HG03439 (cell line): ENCODE results near the gene MIPEP.

Experiments used
- ATAC-seq: cut with Tn5 transposase; IDR thresholded peaks from one replicate; pipeline ENCODE4 v1.9.1; 2021; ENCODE audit warnings: mild to moderate bottlenecking, moderate library complexity; ENCODE audit not compliant: unreplicated experiment

The MIPEP gene

DNA sequence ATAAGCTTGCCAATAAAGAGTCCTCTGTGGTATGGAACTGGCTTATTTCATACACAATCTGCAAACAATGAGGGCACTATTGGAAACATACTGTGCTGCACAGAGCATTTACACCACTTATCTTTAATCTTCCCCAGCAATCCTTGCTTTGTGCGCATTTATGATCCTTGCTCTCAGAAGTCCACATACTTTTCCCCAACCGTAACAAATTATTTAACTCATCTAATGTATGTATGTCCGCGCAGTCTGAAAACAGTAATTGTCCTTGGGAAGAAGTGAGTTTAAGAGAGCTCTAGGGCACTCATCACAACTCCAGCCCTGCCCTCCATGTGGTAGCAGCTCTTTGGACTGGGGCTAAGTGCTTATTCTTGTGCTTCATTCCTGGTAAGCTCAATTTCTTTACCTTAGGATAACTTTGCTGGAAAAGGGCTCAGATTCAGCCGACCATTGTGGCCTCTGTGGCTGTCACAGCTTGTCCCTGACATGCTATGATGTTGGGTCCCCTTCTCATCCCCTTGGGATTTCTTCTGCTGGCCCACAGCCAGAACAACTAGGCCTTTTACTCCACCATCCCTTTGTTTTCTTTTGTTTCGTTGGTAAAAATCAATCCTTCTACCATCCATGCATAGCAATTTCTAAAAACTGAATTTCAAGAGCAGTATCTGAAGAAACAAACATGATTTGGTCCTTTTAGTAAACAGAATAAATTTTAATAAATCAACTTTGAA lies 166.3 kb downstream of the MIPEP start:
- ATAC-seq = no peak

DNA sequence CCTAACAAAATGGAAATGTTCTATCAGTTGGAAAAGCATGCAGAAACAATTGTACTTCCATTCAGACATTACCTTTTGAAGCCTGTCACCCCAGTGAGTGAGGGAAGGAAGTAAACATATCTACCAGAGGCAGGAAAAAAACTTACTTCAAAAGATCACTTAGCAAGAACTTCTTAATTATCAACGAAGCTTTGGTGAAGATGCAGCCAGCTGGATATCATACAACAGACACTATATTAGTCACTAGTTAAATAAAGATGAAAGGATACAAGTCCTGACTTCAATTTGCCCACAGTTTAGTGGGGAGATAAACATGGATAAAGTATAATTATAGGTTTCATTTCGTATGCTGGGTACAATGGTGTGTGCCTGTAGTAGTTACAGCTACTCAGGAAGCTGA lies 170.2 kb downstream of the MIPEP start:
- ATAC-seq = no peak

GRCh38 chr13:23716401-23716800 lies 172.8 kb downstream of the MIPEP start:
- ATAC-seq = no peak

DNA sequence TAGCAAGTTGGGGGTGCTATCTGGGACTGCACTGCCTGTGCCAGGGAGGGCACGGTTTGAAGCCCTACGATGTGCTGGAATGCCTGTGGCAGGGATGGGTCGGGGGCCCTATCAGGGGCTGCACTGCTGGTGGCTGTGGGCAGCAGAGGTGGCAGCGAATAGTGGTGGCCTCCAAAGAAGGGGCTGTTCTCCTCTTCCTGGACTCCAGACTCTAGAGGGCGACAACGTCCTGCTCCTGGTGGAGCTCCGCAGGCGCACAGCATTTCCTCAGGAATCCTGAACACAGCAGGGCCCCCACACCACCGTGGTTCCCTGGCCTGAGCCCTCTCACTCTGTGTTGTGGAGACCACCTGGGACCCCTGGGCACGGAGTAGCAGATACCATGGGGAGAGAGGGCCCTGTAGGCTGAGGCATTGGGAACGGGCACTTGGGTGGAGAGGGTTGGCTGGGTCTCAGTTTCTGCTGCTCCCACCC lies 173.4 kb downstream of the MIPEP start:
- ATAC-seq = no peak

DNA sequence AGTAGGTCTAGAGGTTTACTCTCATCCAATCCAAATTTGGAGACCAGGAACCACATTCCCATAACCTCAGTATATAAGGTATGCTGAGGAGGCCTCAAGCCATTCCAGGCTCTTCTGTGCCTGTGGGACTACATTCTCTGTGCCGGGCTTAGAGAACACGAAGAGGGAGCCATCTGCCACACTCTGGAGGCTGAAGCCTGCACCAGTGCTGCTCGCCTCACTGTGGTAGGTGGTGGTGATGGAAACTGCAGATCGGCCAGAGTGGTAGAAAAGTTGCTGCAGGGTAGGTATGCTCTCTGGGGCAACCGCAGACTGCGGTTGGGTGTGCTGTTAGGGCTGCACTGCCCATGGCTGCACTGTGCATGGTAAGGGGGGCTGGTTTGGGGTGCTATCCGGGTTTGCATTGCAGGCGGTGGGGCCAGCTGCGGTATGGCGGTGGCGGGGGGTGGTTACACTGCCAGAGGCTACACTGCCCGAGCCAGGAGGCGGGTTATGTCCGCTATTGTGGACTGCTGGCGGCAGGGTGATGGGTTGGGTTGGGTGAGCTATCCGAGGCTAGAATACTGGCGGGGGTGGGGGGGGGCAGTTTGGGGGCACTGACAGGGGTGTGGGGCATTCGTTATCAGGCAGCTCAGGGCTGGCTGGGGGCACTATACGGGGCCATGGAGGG lies 174.0 kb downstream of the MIPEP start:
- ATAC-seq = no peak

- ATAC-seq = no peak
These were observed 174.5 kb downstream of the MIPEP start for GRCh38 chr13:23714672-23715071.

DNA sequence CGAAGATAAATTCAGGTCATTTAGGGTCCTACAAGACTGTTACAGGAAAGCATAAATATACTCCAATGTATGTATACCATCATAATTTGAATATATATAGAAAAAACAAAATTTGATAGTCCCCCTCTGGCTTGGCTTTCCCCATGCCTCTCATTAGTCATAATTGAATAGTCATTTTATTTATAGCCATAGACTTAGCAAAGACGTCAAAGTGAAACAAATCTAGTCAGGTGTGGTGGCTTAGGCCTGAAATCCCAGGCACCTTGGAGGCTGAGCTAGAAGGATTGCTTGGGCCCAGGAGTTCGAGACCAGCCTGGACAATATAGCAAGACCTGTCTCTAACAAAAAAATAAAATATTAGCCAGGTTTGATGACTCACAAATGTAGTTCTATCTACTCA lies 177.8 kb downstream of the MIPEP start:
- no peak for ATAC-seq

DNA sequence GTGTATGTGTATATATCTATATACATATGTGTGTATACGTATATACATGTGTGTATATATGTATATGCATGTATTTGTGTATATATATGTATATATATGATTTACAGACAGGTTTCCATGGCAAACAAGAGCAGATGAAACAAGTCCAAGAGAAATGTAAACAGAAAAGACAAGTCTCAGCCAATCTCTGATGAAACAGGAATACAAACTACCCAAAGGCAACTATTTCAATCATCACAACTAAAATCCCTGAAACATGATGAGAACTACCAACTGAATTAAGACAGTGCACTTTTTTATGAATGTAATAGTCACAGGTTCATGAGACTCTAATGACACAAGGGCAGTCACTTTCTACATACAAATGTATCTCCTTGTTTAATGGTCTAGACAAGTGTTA lies 178.8 kb downstream of the MIPEP start:
- ATAC-seq = no peak

GRCh38 chr13:23709536-23709935 lies 179.7 kb downstream of the MIPEP start:
- no peak for ATAC-seq

GRCh38 chr13:23707674-23708073 lies 181.5 kb downstream of the MIPEP start:
- no peak for ATAC-seq

DNA sequence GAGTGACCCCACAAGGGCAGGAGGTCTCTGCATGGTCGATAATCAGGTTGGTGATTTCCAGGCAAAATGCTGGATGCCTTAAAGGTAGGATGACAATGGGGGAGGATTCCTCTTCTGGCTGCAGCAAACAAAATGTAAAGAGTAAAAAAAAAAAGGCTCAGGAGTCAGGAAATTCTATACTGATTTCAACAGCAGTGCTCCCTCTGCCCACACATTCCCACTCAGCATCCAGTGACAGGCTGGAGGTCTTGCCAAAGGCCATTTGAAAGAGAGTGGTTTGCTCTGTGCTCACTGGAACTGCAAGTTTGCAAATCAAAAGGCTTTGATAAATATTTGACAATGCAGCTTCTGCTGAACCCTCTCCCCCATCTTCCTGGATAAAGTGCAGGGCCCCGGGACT lies 183.6 kb downstream of the MIPEP start:
- no peak for ATAC-seq

GRCh38 chr13:23703246-23703860 lies 185.8 kb downstream of the MIPEP start:
- no peak for ATAC-seq

GRCh38 chr13:23701636-23702035 lies 187.6 kb downstream of the MIPEP start:
- no peak for ATAC-seq

GRCh38 chr13:23701186-23701585 lies 188.0 kb downstream of the MIPEP start:
- ATAC-seq = no peak

DNA sequence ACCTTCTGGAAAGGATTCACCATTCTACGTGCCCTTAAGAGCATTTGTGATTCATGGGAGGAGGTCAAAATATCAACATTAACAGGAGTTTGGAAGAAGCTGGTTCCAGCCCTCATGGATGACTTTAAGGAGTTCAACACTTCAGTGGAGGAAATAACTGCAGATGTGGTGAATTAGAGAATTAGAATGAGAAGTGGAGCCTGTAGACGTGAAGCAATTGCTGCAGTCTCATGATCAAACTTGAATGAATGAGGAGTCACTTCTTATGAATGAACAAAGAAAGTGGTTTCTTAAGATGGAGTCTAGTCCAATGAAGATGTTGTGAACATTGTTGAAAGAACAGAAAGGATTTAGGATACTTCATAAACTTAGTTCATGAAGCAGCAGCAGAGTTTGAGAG lies 189.9 kb downstream of the MIPEP start:
- no peak for ATAC-seq

- ATAC-seq = no peak
These were observed 191.4 kb downstream of the MIPEP start for GRCh38 chr13:23697772-23698313.

- ATAC-seq = no peak
These were observed 192.6 kb downstream of the MIPEP start for GRCh38 chr13:23696610-23697009.

- ATAC-seq = peak; percentile 88
These were observed 193.3 kb downstream of the MIPEP start for GRCh38 chr13:23695711-23696464.

DNA sequence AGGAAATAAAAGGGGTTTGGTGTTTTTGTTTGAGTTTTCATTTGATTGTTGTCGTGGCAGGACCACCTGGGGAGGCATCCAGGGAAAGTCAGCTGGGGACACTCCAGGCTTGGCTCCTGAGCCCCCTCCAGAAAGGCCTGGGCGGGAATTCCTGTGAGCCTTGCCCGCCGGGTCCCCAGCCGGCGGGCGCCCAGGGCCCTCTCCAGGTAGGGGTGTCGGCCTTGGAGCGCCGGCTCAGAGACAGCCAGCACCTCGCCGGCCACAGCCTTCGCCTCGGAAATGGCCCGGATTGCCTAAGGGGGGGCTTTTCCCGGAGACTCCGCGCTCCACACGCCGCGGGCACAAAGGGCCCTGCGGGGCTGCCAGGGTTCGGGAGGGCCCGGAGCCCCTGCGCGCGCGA lies 194.0 kb downstream of the MIPEP start:
- no peak for ATAC-seq

DNA sequence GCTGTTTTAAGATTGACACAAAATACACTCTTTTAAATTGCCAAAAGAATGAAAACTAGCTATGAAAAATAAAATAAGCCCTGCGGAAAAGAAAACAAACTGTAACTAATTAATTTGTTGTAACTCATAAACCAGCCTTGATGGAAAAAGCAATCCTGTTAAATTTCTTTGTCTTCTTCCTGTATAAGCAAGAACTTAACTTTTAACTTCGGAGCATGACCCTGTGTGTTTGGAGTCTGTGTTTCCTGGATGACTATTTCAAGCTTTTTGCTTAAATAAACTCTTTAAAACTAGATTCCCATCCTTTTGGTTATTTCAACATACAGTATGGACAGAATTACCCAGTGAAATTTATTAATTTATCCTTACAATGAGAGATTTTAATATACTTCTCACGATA lies 196.4 kb downstream of the MIPEP start:
- ATAC-seq = no peak

DNA sequence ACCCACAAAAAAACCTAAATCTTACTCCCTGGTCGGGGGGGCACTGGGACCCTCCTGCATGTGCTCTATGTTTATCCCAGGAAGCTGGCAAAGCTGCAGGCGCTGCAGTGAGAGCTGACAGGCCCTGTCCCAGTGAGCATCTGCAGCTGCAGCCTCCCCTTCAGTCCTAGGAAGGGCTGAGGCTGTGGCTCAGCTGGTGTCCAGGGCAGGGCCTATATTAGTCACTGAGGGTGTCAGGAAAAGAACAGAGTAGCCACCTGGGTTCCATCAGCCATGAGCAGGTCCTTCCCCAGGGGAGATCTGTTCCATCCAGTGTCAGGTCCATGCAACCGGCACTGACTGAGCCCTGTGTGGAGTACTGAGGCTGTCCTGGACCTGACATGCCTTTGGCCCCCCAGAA lies 198.5 kb downstream of the MIPEP start:
- ATAC-seq = no peak
